ENCODE measurements around the gene C12orf57. TPM values are rescaled to one million over a fixed set of nuclear protein-coding genes. Genes with fewer than 3 reads are reported as not detected.

Gene C12orf57
- total and polyA plus RNA-seq, 8 donors, result 86.8 to 314 (median 105) TPM

- DNase-seq (peak in 5 of 6 donors; percentile 72 to 85 (median 79)), ATAC-seq (peak; percentile 26 to 74 (median 54)), FAIRE-seq (no peak)
Measured at GRCh38 chr12:6899837-6900519, 43.8 kb upstream of the C12orf57 start.

GRCh38 chr12:6902448-6902847 lies 41.4 kb upstream of the C12orf57 start:
- H3K4me3 ChIP-seq, result no peak overlapping the region
- no peaks in the 10 kb centered on the region for H3K27me3 ChIP-seq
- ATAC-seq, result no peak
- H3K4me1 ChIP-seq, result peaks cover 4 to 18% (median 5%) of the 10 kb centered on the region in 3 donors
- 64 to 70% methylated on average over 4 of the region's 4 CpGs for WGBS, 2 donors
- no peaks in the 10 kb centered on the region for H3K36me3 ChIP-seq
- TF ChIP-seq CTCF (IDR thresholded peaks at IDR 0.05), result no peak
- no peak for DNase-seq
- no peak overlapping the region for H3K27ac ChIP-seq
- no peak for FAIRE-seq
- intact Hi-C loops (cut with DNase I), result no loop called here
- H3K9me3 ChIP-seq, result no peaks in the 10 kb centered on the region

More at GRCh38 chr12:6899837-6900519, 43.8 kb upstream of the C12orf57 start:
- intact Hi-C loops (cut with DNase I), result no loop called here
- 27 to 34% methylated on average over 10 of the region's 10 CpGs for WGBS, 2 donors
- H3K27ac ChIP-seq, result peak overlapping the region in 3 of 4 donors; percentile 1 to 74 (median 47)
- H3K9me3 ChIP-seq, result no peaks in the 10 kb centered on the region
- TF ChIP-seq CTCF (IDR thresholded peaks at IDR 0.05), result no peak
- peaks cover 4 to 15% (median 5%) of the 10 kb centered on the region in 3 donors for H3K4me1 ChIP-seq
- no peak overlapping the region for H3K4me3 ChIP-seq
- H3K27me3 ChIP-seq, result no peaks in the 10 kb centered on the region
- H3K36me3 ChIP-seq, result no peaks in the 10 kb centered on the region

GRCh38 chr12:6903722-6904121 lies 40.1 kb upstream of the C12orf57 start:
- no peaks in the 10 kb centered on the region for H3K36me3 ChIP-seq
- intact Hi-C loops (cut with DNase I), result no loop called here
- peaks cover 4 to 18% (median 5%) of the 10 kb centered on the region in 3 donors for H3K4me1 ChIP-seq
- 71 to 73% methylated on average over 1 of the region's 1 CpG for WGBS, 2 donors
- no peak overlapping the region for H3K27ac ChIP-seq
- no peaks in the 10 kb centered on the region for H3K9me3 ChIP-seq
- no peak overlapping the region for H3K4me3 ChIP-seq
- DNase-seq (no peak), FAIRE-seq (no peak), ATAC-seq (no peak)
- no peak for TF ChIP-seq CTCF (IDR thresholded peaks at IDR 0.05)
- H3K27me3 ChIP-seq, result no peaks in the 10 kb centered on the region

GRCh38 chr12:6904280-6905276 lies 39.2 kb upstream of the C12orf57 start, which contains the start of gene LRRC23:
LRRC23 (plus strand) TSS chr12:6904822; CDS start chr12:6905634, 812 bp downstream.
- DNase-seq (peak; percentile 95 to 99 (median 98)), ATAC-seq (peak; percentile 97), FAIRE-seq (peak; percentile 93)
- 4 to 5% methylated on average over 34 of the region's 34 CpGs for WGBS, 2 donors
- no peaks in the 10 kb centered on the region for H3K27me3 ChIP-seq
- intact Hi-C loops (cut with DNase I), result no loop called here
- peak within 1 kb of the TSS; percentile 40 to 63 (median 48) for H3K4me3 ChIP-seq
- no peaks in the 10 kb centered on the region for H3K36me3 ChIP-seq
- peaks cover 4 to 15% (median 4%) of the 10 kb centered on the region in 3 donors for H3K4me1 ChIP-seq
- H3K27ac ChIP-seq, result peak within 1 kb of the TSS; percentile 69 to 77 (median 72)
- no peak for TF ChIP-seq CTCF (IDR thresholded peaks at IDR 0.05)
- H3K9me3 ChIP-seq, result no peaks in the 10 kb centered on the region
